K562 (cell line): ENCODE data around the gene MYPN. TPM values are rescaled to one million over a fixed set of nuclear protein-coding genes. Genes with fewer than 3 reads are reported as not detected.

Source experiments
- ARID4B ChIP-seq: sonication (generic); formaldehyde crosslinking; IDR thresholded peaks from 2 replicates; pipeline ENCODE4 v1.8.0; 2022; ENCODE audit warnings: mild to moderate bottlenecking, missing genetic modification reagents
- BRF1 ChIP-seq: IDR thresholded peaks from 3 replicates; pipeline ENCODE4 v1.6.1; 2011; ENCODE audit warnings: borderline replicate concordance, mild to moderate bottlenecking; ENCODE audit not compliant: insufficient read length; ENCODE audit errors: extremely low read depth
- EGR1 ChIP-seq: fragments of 450-650 bp; conservative IDR thresholded peaks from 2 replicates; pipeline ENCODE4 v1.6.1; 2017; ENCODE audit warnings: mild to moderate bottlenecking
- ESRRB ChIP-seq: fragments of 250-450 bp; sonication (Bioruptor Pico); IDR thresholded peaks from 2 replicates; pipeline ENCODE4 v1.5.0; 2020; ENCODE audit warnings: mild to moderate bottlenecking, moderate library complexity, borderline replicate concordance
- MAZ ChIP-seq, 2 experiments: fragments of 450-650 bp in 1 of 2; sonication (generic) in 1 of 2; formaldehyde crosslinking; IDR thresholded peaks in 1 of 2; conservative IDR thresholded peaks in 1 of 2; 2 replicates each; pipeline versions ENCODE4 v1.4.0 to v1.5.0; 2020; ENCODE audit warnings: mild to moderate bottlenecking in 1 of 2, missing genetic modification reagents in 1 of 2
- NCOA6 ChIP-seq: fragments of 450-650 bp; IDR thresholded peaks from 2 replicates; pipeline ENCODE4 v1.6.1; 2017; ENCODE audit warnings: mild to moderate bottlenecking
- PHTF2 ChIP-seq: fragments of 250-450 bp; sonication (Bioruptor Pico); IDR thresholded peaks from 2 replicates; pipeline ENCODE4 v1.5.0; 2021; ENCODE audit warnings: mild to moderate bottlenecking
- SNAPC5 ChIP-seq: fragments of 250-450 bp; sonication (Bioruptor Pico); IDR thresholded peaks from 2 replicates; pipeline ENCODE4 v1.8.0; 2021; ENCODE audit warnings: moderate library complexity, mild to moderate bottlenecking, inconsistent platforms
- ZFP30 ChIP-seq: fragments of 250-450 bp; sonication (Bioruptor Pico); IDR thresholded peaks from 2 replicates; pipeline ENCODE4 v1.8.0; 2022; ENCODE audit warnings: moderate library complexity, mild to moderate bottlenecking, inconsistent platforms, borderline replicate concordance
- ZNF133 ChIP-seq: fragments of 250-450 bp; sonication (Bioruptor Pico); IDR thresholded peaks from 2 replicates; pipeline ENCODE4 v1.4.0; 2020; ENCODE audit warnings: mild to moderate bottlenecking
- ZNF282 ChIP-seq: sonication (generic); formaldehyde crosslinking; IDR thresholded peaks from 2 replicates; pipeline ENCODE4 v1.8.1; 2023; ENCODE audit warnings: missing genetic modification reagents
- ZNF407 ChIP-seq: fragments of 450-650 bp; IDR thresholded peaks from 2 replicates; pipeline ENCODE4 v1.6.1; 2016; ENCODE audit warnings: low read depth
- ZSCAN29 ChIP-seq: fragments of 450-650 bp; IDR thresholded peaks from 2 replicates; pipeline ENCODE4 v1.6.1; 2017
- polyA plus RNA-seq, 8 experiments: library from polyadenylated mRNA; depleted of rRNA in 4 of 8; stranded (reverse) in 5 of 8; unstranded in 3 of 8; fragments of >200 nt; fragmentation: Nextera tagmentation in 2 of 8; fragmentation: Illumina TruSeq in 1 of 8; extraction: Ambion mirVana in 2 of 8; extraction: Trizol in 1 of 8; gene quantifications; 2 replicates each; pipeline versions ENCODE4 v1.2.1 to v1.2.3, GENCODE V29; 2011 to 2014; ENCODE audit warnings: inconsistent platforms in 1 of 8, missing spikeins in 1 of 8
- total RNA-seq, 7 experiments: library from RNA; depleted of rRNA in 6 of 7; stranded (reverse); fragments of >200 nt in 6 of 7; fragmentation: Illumina TruSeq in 2 of 7; extraction: Trizol in 2 of 7; gene quantifications; 2 replicates each; pipeline versions ENCODE4 v1.2.1 to v1.2.3, GENCODE V29; 2011 to 2021; ENCODE audit warnings: low replicate concordance in 1 of 7

MYPN gene
- total and polyA plus RNA-seq, 9 of the 15 experiments (the other 6 are each of a cell fraction or from before 2014, with no cell fraction given), result not detected

GRCh38 chr10:68074775-68075549 lies 34.3 kb upstream of the MYPN start, which contains the start of gene HERC4 (continued):
- no peak for TF ChIP-seq ZNF407
- no peak for TF ChIP-seq BRF1
- TF ChIP-seq MAZ (CRISPR knock-in tag; conservative IDR thresholded peaks at IDR 0.05 in 1 of 2, IDR thresholded peaks at IDR 0.05 in 1 of 2), result peak; percentile 52 to 90; a peak in 3 of 4 replicates
- no peak for TF ChIP-seq PHTF2 (CRISPR knock-in tag)
- TF ChIP-seq SNAPC5, result no peak
- no peak for TF ChIP-seq ZNF133 (CRISPR knock-in tag)
- no peak for TF ChIP-seq ZFP30 (CRISPR knock-in tag)
- TF ChIP-seq ZNF282 (CRISPR knock-in tag), result no peak
- TF ChIP-seq NCOA6, result no peak
- no peak for TF ChIP-seq ZSCAN29
- TF ChIP-seq ARID4B (CRISPR knock-in tag), result no peak
- no peak for TF ChIP-seq ESRRB
- TF ChIP-seq EGR1, result peak; percentile 92
